SK-N-MC (cell line): ENCODE measurements around the gene PALMD.

ENCODE experiments used
- DNase-seq: peaks from one replicate; pipeline ENCODE4 v3.0.0-alpha.2; 2011; ENCODE audit warnings: low read depth, low spot score
- H3K27ac ChIP-seq: fragments of 200-600 bp; sonication (generic); 2 replicates; pipeline ENCODE4 v1.5.1; 2016; ENCODE audit warnings: mixed run types
- H3K36me3 ChIP-seq: fragments of 200-600 bp; sonication (generic); 2 replicates; pipeline ENCODE4 v1.6.1; 2017; ENCODE audit warnings: antibody characterized with exemption, low read length, mixed read lengths; ENCODE audit not compliant: insufficient read depth
- H3K4me3 ChIP-seq: fragments of 200-600 bp; sonication (generic); 2 replicates; pipeline ENCODE4 v1.5.1; 2016
- H3K9ac ChIP-seq: fragments of 200-600 bp; sonication (generic); 2 replicates; pipeline ENCODE4 v1.8.0; 2017; ENCODE audit warnings: mixed run types, mixed read lengths; ENCODE audit not compliant: insufficient read length
- H3K9me3 ChIP-seq: fragments of 200-600 bp; sonication (generic); 2 replicates; pipeline ENCODE4 v1.6.1; 2017; ENCODE audit warnings: low read depth, mild to moderate bottlenecking, antibody characterized with exemption, low read length, moderate library complexity, mixed read lengths
- EZH2 ChIP-seq: fragments of 200-600 bp; sonication (generic); IDR thresholded peaks from one replicate; pipeline ENCODE4 v1.6.1; 2017; ENCODE audit warnings: antibody characterized with exemption
- FOXP2 ChIP-seq: optimal IDR thresholded peaks from 2 replicates; pipeline ENCODE3; 2011; ENCODE audit warnings: mild to moderate bottlenecking, moderate library complexity; ENCODE audit not compliant: insufficient read depth; ENCODE audit errors: extremely low read length, control extremely low read depth
- POLR2AphosphoS5 ChIP-seq: IDR thresholded peaks from 2 replicates; pipeline ENCODE4 v1.6.1; 2012; ENCODE audit warnings: mild to moderate bottlenecking, low read depth, low read length, borderline replicate concordance

The PALMD gene

DNA sequence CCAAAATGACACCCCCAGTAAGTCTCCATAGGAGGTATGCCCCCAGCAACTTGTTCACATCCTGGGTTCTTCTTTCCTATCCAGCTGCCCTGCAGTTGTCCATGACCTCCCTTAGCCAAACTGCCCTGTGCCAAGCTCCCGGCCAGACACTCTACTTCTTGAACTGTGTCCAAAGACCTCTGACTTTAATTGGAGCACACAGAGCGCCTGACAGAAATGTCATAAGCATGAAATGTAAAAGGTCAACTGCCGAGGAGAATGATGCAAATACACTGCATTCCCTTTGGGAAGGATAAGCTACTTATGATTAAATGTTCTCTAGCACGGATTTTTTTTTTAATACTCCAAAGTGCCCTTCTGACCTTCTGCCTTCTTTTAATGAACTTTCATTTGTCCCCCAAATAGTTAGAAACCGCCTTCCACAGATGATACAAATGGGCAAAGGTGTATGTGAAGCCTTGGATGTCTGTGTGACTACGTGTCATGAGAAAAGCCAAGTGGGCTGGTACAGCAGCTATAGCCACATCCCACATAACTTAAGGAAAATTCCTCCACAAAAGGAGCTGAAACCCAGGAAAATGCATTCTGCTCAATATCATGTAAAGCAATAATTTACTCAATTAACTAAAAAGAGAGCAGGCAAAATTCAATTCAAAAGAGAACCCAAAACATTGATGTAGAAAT lies 26.8 kb downstream of the PALMD start:
- no peak overlapping the region for H3K9ac ChIP-seq
- H3K9me3 ChIP-seq = no peaks in the 10 kb centered on the region
- no peak for DNase-seq

GRCh38 chr1:99673315-99673714 lies 27.4 kb downstream of the PALMD start:
- TF ChIP-seq FOXP2 = no peak
- no peak for TF ChIP-seq EZH2
- TF ChIP-seq POLR2AphosphoS5 = no peak
- Histone ChIP-seq H3K4me3 (no peak overlapping the region), H3K9me3 (no peaks in the 10 kb centered on the region), H3K27ac (no peak overlapping the region), H3K36me3 (no peaks in the 10 kb centered on the region), H3K9ac (no peak overlapping the region)
- no peak for DNase-seq

More for the DNA sequence above, 26.8 kb downstream of the PALMD start:
- H3K36me3 ChIP-seq = no peaks in the 10 kb centered on the region
- no peak overlapping the region for H3K27ac ChIP-seq
- H3K4me3 ChIP-seq = no peak overlapping the region
- TF ChIP-seq FOXP2 (no peak), EZH2 (no peak), POLR2AphosphoS5 (no peak)

DNA sequence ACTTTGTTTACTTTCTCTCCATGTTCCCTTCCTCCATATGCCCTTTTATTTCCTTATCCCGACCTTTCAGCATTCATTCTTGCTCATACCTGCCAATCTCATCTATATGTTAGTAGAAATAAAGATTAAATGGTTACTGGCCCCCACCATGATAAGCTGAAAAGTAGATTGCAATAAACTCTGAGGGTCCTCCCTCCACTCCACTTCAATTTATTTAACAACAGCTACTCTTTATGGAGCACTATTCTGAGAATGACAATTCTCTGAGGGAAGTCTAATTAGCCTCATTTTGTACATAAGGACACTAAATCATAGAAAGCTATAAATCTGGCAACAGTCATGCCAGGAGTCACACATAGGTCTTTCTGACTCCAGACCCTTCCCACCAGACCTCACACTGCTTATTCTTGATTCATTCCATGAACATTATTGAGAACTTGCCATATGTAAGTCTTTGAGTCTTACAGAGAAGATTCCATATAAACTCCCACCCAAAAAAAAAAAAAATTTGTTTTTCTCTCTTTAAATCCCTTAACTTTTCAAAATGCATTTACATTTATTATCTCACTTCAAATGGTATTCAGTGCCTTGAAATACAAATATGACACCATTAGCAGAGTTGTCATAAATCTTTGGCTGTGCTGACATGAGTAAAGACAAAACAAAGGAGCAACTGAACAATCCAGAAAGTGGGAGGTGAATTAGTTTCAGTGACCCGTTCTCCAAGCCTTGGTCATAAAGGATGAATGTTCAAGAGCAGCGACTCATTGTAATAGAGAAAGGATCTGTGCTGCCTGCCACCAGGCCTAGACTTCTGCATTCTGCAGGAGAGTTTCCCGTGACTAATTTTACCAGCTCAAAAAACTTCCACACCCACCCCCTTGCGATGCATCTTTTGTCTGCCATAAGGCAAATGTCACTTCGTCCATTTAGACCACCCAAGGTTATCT lies 28.5 kb downstream of the PALMD start:
- H3K9ac ChIP-seq = no peak overlapping the region
- H3K27ac ChIP-seq = no peak overlapping the region
- TF ChIP-seq FOXP2 (no peak), POLR2AphosphoS5 (no peak), EZH2 (no peak)
- no peaks in the 10 kb centered on the region for H3K9me3 ChIP-seq
- no peaks in the 10 kb centered on the region for H3K36me3 ChIP-seq
- no peak overlapping the region for H3K4me3 ChIP-seq
- DNase-seq = no peak

- no peak for TF ChIP-seq POLR2AphosphoS5
- no peak for TF ChIP-seq FOXP2
- no peak for TF ChIP-seq EZH2
- Histone ChIP-seq H3K9ac (no peak overlapping the region), H3K9me3 (no peaks in the 10 kb centered on the region), H3K4me3 (no peak overlapping the region), H3K27ac (no peak overlapping the region), H3K36me3 (no peaks in the 10 kb centered on the region)
- DNase-seq = no peak
These were observed 29.4 kb downstream of the PALMD start for GRCh38 chr1:99675292-99675691.

DNA sequence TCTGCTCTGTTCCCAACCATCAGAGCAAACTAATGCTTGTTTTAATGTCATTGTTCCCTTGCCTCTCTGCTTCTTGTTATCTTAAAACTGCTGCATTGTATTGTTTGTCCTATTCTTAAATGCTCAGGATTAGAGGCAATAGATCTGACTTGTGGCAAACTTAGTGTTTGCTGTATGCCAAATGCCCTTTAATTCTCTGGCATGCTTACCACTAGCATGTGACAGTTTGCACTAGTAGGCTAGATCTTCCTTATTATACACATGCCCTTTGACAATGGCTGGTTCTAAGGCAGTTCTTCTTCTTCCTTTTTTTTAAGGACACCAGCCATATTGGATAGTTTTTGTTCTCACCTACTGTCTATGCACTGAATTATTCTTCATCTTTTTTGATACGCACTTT lies 30.1 kb downstream of the PALMD start:
- H3K9ac ChIP-seq = no peak overlapping the region
- no peak overlapping the region for H3K4me3 ChIP-seq
- H3K27ac ChIP-seq = no peak overlapping the region
- no peaks in the 10 kb centered on the region for H3K36me3 ChIP-seq
- TF ChIP-seq FOXP2 = no peak
- TF ChIP-seq POLR2AphosphoS5 = no peak
- TF ChIP-seq EZH2 = no peak
- no peaks in the 10 kb centered on the region for H3K9me3 ChIP-seq
- DNase-seq = no peak

GRCh38 chr1:99676876-99677275 lies 31.0 kb downstream of the PALMD start:
- Histone ChIP-seq H3K9ac (no peak overlapping the region), H3K36me3 (no peaks in the 10 kb centered on the region), H3K4me3 (no peak overlapping the region), H3K27ac (no peak overlapping the region), H3K9me3 (no peaks in the 10 kb centered on the region)
- DNase-seq = no peak
- TF ChIP-seq POLR2AphosphoS5 (no peak), EZH2 (no peak), FOXP2 (no peak)

DNA sequence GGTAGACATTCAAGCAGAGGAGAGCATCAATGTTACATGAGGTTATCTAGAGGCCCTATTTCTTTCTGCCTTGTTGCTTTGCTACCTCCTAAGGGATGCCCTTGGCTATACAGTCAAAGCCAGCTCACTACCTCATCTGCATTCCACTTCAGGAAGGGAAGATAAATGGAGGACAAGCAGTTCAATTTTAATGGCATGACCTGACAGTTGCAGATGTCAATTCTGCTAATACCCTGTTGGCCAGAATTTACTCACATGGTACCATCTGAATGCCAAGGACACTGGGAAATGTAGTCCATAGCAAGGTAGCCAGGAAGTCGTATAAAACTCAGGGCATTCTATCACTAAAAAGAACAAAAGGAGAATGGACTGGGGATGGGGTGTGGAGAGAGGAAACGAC lies 31.5 kb downstream of the PALMD start:
- Histone ChIP-seq H3K9me3 (no peaks in the 10 kb centered on the region), H3K27ac (no peak overlapping the region), H3K9ac (no peak overlapping the region), H3K4me3 (no peak overlapping the region), H3K36me3 (no peaks in the 10 kb centered on the region)
- no peak for DNase-seq
- TF ChIP-seq FOXP2 (no peak), POLR2AphosphoS5 (no peak), EZH2 (no peak)

DNA sequence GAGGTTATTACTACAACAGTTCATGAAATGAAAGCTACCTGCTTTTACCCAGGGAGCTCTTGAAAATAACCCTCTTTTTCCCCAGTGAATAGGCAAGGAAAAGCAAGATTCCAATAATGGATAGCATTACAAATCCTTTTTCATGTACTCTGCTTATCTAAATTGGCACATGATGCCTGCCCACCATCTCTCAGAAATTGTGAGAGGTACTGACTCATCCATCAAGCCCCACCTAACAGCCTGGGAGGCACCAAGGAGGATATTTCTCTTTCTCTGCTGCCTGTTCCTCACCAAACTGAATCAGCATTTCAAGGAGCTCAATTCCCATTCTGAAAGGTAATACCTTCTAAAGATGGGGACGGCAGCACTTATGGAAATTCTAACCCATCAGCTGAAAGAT lies 34.4 kb downstream of the PALMD start:
- H3K27ac ChIP-seq = no peak overlapping the region
- H3K9ac ChIP-seq = no peak overlapping the region
- no peak overlapping the region for H3K4me3 ChIP-seq
- no peak for TF ChIP-seq FOXP2
- no peak for TF ChIP-seq EZH2
- TF ChIP-seq POLR2AphosphoS5 = no peak
- H3K36me3 ChIP-seq = no peaks in the 10 kb centered on the region
- no peaks in the 10 kb centered on the region for H3K9me3 ChIP-seq
- DNase-seq = no peak

GRCh38 chr1:99681583-99681982 lies 35.7 kb downstream of the PALMD start:
- H3K27ac ChIP-seq = no peak overlapping the region
- H3K9ac ChIP-seq = no peak overlapping the region
- TF ChIP-seq FOXP2 (no peak), POLR2AphosphoS5 (no peak), EZH2 (no peak)
- H3K4me3 ChIP-seq = no peak overlapping the region
- DNase-seq = no peak
- H3K36me3 ChIP-seq = no peaks in the 10 kb centered on the region
- H3K9me3 ChIP-seq = no peaks in the 10 kb centered on the region
